GM18867 (cell line): Measurements from ENCODE around the gene ZNF488.

ENCODE experiments used
- ATAC-seq: cut with Tn5 transposase; IDR thresholded peaks from one replicate; pipeline ENCODE4 v1.9.1; 2021; ENCODE audit warnings: mild to moderate bottlenecking, moderate library complexity; ENCODE audit not compliant: unreplicated experiment

Gene ZNF488

DNA sequence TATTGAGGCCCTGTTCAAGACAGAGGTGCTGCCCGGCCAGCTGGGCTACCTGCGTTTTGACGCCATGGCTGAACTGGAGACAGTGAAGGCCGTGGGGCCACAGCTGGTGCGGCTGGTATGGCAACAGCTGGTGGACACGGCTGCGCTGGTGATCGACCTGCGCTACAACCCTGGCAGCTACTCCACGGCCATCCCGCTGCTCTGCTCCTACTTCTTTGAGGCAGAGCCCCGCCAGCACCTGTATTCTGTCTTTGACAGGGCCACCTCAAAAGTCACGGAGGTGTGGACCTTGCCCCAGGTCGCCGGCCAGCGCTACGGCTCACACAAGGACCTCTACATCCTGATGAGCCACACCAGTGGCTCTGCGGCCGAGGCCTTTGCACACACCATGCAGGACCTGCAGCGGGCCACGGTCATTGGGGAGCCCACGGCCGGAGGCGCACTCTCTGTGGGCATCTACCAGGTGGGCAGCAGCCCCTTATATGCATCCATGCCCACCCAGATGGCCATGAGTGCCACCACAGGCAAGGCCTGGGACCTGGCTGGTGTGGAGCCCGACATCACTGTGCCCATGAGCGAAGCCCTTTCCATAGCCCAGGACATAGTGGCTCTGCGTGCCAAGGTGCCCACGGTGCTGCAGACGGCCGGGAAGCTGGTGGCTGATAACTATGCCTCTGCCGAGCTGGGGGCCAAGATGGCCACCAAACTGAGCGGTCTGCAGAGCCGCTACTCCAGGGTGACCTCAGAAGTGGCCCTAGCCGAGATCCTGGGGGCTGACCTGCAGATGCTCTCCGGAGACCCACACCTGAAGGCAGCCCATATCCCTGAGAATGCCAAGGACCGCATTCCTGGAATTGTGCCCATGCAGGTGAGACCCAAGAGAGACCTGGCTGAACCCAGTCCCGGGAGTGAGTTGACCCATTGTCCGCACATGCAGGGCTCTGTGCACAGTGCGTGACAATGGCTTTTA is 33.1 kb downstream of the ZNF488 start:
- ATAC-seq, result no peak

DNA sequence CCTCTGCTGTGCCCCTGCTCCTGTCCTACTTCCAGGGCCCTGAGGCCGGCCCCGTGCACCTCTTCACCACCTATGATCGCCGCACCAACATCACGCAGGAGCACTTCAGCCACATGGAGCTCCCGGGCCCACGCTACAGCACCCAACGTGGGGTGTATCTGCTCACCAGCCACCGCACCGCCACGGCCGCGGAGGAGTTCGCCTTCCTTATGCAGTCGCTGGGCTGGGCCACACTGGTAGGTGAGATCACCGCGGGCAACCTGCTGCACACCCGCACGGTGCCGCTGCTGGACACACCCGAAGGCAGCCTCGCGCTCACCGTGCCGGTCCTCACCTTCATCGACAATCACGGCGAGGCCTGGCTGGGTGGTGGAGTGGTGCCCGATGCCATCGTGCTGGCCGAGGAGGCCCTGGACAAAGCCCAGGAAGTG is 34.1 kb downstream of the ZNF488 start:
- no peak for ATAC-seq

DNA sequence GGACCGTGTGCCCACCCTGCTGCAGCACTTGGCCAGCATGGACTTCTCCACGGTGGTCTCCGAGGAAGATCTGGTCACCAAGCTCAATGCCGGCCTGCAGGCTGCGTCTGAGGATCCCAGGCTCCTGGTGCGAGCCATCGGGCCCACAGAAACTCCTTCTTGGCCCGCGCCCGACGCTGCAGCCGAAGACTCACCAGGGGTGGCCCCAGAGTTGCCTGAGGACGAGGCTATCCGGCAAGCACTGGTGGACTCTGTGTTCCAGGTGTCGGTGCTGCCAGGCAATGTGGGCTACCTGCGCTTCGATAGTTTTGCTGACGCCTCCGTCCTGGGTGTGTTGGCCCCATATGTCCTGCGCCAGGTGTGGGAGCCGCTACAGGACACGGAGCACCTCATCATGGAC is 34.6 kb downstream of the ZNF488 start:
- no peak for ATAC-seq

DNA sequence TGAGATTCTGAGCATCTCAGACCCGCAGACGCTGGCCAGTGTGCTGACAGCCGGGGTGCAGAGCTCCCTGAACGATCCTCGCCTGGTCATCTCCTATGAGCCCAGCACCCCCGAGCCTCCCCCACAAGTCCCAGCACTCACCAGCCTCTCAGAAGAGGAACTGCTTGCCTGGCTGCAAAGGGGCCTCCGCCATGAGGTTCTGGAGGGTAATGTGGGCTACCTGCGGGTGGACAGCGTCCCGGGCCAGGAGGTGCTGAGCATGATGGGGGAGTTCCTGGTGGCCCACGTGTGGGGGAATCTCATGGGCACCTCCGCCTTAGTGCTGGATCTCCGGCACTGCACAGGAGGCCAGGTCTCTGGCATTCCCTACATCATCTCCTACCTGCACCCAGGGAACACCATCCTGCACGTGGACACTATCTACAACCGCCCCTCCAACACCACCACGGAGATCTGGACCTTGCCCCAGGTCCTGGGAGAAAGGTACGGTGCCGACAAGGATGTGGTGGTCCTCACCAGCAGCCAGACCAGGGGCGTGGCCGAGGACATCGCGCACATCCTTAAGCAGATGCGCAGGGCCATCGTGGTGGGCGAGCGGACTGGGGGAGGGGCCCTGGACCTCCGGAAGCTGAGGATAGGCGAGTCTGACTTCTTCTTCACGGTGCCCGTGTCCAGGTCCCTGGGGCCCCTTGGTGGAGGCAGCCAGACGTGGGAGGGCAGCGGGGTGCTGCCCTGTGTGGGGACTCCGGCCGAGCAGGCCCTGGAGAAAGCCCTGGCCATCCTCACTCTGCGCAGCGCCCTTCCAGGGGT is 35.2 kb downstream of the ZNF488 start:
- no peak for ATAC-seq

DNA sequence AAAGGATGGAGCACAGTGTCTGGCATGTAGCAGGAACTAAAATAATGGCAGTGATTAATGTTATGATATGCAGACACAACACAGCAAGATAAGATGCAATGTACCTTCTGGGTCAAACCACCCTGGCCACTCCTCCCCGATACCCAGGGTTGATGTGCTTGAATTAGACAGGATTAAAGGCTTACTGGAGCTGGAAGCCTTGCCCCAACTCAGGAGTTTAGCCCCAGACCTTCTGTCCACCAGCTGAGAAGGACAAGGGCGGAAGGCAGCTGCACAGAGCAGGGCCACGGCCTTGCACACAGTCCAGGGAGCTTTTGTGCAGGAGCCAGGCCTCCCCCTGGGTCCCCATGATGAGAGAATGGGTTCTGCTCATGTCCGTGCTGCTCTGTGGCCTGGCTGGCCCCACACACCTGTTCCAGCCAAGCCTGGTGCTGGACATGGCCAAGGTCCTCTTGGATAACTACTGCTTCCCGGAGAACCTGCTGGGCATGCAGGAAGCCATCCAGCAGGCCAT is 35.9 kb downstream of the ZNF488 start, which contains the start of gene RBP3:
TSS of gene RBP3 (plus strand) at position 226 of the 514 bp plus-strand sequence. CDS start at position 348, 122 bp downstream.
- ATAC-seq, result no peak

DNA sequence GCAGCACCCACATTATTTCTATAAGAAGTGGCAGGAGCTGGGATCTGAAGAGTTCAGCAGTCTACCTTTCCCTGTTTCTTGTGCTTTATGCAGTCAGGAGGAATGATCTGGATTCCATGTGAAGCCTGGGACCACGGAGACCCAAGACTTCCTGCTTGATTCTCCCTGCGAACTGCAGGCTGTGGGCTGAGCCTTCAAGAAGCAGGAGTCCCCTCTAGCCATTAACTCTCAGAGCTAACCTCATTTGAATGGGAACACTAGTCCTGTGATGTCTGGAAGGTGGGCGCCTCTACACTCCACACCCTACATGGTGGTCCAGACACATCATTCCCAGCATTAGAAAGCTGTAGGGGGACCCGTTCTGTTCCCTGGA is 36.8 kb downstream of the ZNF488 start:
- ATAC-seq, result no peak

DNA sequence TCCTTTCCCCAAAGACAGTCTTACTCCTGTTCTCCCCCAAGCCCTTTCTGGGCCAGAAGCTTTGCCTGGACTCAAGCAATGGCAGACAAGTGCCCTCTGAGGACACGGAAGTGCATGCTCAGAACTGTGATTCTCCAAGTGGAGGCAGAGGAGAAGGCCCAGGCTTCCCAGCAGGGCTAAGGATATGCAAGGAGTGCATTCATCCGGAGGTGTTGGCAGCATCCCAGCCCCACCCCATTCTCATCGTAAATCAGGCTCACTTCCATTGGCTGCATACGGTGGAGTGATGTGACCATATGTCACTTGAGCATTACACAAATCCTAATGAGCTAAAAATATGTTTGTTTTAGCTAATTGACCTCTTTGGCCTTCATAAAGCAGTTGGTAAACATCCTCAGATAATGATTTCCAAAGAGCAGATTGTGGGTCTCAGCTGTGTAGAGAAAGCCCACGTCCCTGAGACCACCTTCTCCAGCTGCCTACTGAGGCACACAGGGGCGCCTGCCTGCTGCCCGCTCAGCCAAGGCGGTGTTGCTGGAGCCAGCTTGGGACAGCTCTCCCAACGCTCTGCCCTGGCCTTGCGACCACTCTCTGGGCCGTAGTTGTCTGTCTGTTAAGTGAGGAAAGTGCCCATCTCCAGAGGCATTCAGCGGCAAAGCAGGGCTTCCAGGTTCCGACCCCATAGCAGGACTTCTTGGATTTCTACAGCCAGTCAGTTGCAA is 37.4 kb downstream of the ZNF488 start:
- ATAC-seq, result no peak

DNA sequence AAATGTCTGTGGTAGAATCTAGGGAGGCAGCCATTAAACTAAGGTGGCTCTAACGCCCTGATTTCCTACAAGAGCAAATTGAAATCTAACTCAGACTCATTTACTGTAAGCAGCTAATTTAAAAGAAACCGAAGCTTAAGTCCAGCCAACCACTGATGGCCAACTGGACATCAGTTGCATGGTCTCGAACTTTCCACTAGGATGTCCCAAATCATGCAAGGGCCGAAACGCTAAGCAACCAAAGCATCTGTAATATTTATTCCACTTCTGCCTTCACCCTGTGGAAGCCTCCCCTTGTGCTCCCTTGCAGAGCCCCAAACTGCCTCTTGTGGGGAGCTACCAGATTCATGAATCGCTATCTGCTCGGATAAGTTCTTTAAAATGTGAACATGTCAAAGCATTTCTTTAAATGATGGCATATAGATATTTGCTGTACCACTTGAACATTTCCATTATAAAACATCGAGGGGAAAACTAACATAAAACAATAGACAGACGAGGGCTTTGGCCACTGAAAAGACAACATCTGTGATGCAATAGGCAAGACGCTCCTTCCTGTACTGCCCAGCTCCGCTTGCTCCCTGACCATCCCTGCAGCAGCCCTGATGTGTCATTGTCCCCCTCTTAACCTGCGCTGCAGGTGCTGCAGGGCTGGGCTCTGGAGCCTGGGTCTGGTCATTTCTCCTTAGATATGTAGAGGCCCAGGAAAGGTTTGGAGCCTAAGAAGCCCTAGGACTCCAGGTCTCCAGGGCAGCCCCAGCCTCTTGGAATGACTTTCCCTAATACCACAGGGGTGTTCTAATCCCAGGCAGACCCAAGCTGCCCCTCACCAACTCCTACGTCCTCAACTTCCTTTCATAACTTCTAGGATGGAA is 38.9 kb downstream of the ZNF488 start:
- no peak for ATAC-seq

DNA sequence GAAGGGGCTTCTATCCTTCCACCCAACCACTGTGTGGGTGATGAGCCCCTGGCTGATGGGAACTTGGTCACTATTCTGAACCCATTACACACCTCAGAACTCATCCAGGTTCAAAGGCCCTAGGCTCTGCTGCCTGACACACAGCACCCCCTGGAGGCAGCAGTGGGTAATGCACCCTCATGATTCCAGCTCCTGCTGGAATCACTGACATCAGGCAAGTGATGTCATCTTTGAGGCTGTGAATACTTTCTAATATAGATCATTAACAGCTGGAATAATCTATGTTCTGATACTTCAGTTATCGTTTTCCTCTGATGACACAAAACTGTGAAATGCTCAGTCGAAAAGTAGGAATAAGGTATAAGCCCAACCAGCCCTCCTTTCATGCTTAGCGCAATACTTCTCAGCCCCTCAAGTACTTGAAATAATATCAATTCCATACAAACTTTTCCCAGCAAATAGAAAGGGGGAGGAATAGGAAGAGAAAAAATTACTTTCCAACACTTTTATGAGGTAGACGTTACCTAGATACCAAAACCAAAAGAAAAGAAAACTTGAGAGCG is 43.4 kb downstream of the ZNF488 start:
- no peak for ATAC-seq

DNA sequence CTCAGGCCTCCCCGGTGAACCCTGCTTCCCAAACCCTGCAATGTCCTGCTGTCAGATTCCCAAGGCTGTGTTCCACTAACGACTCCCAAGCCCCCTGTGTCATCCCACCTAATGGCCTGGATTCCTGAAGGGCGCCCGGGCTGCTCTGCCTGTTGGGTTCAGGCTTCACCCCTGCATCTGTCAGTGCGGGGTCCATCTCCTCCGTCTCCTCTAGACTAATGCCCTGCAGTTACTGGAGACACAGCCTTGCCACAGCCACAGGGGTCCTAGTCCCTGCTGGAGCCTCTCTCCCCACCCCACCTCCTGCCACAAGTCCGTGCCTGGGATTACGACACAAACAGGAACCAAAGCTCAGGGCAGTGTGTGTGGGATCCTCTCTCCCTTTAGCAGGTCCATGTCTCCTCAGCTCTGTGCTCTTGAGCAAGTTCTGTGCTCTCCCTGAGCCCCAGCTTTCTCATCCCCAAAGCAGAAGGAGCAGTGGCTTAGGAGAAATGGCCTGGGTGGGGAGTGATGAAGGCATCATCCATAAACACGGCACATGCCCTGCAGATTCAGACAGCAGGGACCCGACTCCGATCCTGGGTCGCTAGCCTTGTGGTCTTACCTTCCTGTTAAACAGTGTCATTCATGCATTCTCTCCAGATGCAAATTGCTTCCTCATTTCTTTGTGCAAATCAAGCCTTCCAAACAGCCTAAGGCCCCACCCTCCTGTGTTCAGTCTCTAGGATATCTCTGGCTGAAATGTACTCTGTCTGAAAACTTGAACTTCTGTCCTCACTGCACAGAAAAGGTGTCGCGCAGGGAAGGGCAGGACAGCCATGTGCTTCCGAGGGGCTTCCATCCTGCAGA is 44.1 kb downstream of the ZNF488 start:
- no peak for ATAC-seq

DNA sequence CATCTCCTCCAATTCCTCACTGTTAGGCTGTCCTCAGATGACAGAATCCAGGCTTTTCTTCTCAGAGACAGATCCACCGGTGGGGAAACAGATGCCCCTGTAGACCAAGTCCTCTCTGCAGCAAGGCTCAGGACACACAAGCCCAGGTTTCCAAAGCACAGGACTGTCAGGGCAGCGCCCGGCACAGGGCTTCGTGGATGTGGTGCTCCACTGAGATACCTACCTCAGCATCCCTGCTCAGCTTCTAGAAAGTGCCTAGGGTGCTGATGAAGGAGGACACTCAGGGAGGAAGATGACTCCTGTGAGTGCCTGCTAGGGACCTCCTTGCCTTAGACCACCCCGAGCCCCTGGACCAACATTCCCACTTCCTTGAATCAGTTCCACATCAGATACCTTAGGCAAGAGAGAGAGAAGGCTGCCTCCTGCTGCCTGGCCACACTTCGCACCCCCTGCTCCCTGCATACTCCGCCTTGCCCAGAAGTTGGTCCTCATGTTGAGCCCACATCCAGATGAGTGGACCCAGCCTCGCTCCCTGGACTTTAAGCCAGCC is 44.8 kb downstream of the ZNF488 start:
- no peak for ATAC-seq

DNA sequence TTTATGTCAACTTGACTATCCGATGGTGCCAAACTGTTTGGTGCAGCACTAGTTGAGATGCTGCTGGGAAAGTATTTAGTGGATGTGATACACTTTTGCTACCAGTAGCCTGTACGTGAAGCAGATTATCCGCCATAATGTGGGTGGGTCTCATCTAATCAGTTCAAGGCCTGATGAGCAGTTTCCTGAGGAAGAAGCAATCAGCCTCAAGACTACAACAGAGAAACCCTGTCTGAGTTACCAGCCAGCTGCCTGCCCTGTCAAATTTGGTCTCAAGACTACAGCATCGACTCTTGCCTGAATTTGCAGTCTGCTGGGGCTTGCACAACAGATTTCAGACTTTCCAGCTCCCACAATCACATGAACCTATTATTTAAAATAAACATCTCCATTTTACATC is 46.8 kb downstream of the ZNF488 start:
- ATAC-seq, result no peak

DNA sequence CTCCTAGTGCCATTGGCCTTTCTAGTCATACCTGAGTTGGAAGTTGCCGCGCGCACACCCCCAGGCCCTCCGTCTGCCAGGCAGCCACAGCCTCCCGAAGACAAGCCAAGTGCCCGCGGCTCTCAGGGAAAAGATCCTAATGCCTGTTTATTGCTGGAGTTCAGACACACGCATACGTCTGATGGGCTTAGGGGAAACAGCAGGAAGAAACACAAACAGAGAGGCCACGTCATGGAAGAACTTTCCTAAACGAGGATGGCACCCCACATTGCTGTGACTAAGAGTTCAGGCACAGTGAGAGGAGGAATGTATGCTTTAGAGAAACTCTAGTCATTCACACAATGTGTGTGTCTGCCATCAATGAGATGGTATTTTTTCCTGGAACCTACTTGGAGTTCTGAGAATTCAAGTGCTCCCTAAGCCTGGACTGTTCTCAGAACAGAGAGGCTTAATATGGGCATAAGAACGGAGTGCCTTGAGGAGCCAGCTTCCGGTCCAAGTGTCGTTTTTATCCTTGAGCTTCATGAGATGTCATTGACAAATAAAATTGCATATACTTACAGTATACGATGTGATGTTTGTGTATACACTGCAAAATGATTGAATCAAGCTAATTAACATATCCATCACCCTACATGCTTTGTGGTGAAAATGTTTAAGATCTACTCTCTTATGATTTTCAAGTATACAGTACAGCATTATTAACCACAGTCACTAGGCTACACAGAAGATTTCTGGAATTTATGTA is 47.5 kb downstream of the ZNF488 start:
- no peak for ATAC-seq

DNA sequence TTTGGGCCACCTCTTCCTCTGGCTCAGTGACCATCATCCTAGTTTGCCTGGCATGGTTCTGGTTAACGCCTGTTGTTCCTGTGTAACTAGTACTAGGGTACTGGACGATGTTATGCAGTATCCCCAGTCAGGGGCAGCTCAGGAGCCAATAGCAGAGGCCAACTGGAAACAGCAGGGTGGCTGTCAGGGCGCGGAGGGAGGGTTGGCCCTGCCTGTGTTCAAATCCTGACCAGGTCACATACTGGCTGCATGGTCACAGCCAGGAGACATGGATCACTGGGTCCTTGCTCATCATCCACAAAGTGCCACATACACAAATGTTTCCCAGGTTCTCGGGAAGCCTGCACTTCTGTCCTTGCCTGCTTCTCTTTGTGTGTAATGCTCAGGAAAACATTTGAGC is 48.2 kb downstream of the ZNF488 start:
- no peak for ATAC-seq

DNA sequence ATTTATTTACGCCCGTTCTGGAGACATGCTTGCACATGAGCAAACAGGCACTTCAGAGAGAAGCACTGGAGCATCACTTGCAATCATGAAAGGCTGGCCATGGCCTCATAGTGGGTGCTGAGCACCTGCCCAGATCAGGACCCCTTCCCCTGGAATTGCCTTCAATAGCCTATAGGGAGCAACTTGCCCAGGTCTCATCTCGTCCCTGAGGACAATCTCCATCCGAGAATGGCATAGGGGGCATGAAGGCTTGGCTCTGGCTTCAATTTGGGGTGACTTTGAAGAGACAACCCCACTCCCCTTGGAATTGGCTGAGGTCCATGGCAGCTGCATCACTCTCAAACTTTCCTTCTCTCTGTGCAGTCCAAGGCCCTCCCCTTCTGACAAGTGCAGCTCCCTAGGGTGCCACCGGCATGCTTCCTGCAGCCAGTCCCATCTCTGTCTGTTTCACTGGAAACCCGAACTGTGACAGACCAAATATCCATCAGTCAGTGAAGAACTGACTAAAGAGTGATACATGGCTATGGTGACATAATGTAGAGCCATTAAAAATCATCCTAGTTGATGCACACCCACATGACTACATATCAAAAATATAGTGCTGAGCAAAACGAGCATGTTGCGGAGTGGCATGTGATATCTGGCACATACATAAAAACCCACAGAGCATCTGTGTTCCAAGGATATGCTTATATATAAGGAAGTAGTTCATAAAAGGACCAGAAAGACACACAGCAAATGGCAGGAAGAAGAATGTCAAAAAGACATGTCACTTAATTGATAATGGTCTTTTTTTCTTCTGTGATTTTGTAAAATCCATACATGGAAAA is 49.4 kb downstream of the ZNF488 start:
- no peak for ATAC-seq

DNA sequence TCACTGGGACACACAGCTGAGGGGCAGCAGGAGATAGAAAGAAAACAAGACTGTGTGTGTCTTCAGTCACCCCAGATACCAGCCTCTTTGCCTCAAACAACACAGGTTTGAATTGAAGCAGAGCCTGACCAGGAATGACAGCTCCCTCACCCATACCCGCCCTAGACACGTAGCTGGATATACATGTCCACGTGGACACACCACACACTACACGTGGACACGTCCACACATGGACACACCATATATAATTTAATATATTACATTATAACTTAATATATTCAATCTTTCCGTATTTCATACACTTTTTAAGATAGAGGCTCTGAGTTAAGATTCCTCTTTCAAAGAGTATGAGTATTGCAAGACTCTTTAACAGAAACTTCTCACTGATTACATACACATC is 50.6 kb downstream of the ZNF488 start:
- ATAC-seq, result no peak

DNA sequence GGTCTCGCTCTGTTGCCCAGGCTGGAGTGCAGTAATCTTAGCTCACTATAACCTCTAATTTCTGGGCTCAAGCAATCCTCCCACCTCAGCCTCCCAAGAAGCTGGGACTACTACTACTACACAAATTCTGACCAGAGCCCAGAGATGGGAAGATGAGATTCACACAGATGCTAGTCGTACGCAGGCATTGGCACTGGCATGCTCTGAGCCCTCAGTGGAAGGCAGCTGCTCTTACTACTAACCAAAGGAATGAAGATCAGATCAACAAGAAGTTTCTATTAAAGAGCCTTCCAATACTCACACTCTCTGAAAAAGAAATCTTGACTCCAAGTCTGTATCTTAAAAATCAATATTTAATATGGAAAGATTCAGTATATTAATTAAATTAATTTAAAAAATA is 51.1 kb downstream of the ZNF488 start:
- no peak for ATAC-seq
